Progenitor cell of endocrine pancreas (in vitro differentiated cells): ENCODE results near the gene CHSY3. TPM values are rescaled to one million over a fixed set of nuclear protein-coding genes. Genes with fewer than 3 reads are reported as not detected.

ENCODE experiments used
- DNase-seq: peaks from one replicate; pipeline ENCODE4 v3.0.0; 2021; ENCODE audit warnings: low spot score; ENCODE audit not compliant: unreplicated experiment
- H3K27ac Mint-ChIP-seq: 2 replicates; pipeline ENCODE4 v1.8.0; 2021; ENCODE audit warnings: mild to moderate bottlenecking, moderate library complexity, mixed read lengths
- H3K27me3 Mint-ChIP-seq: 2 replicates; pipeline ENCODE4 v1.8.0; 2021; ENCODE audit warnings: mixed read lengths
- H3K36me3 Mint-ChIP-seq: 2 replicates; pipeline ENCODE4 v1.8.0; 2022; ENCODE audit warnings: mixed read lengths; ENCODE audit not compliant: insufficient read depth
- H3K4me1 Mint-ChIP-seq: 2 replicates; pipeline ENCODE4 v1.8.0; 2021; ENCODE audit warnings: low read depth, mixed read lengths
- H3K4me3 Mint-ChIP-seq: 2 replicates; pipeline ENCODE4 v1.8.0; 2021; ENCODE audit warnings: low read depth, mild to moderate bottlenecking, moderate library complexity, mixed read lengths
- H3K9me3 Mint-ChIP-seq: 2 replicates; pipeline ENCODE4 v1.8.0; 2021; ENCODE audit warnings: low read depth, mixed read lengths
- CTCF ChIP-seq: fragments of 200-600 bp; sonication (generic); IDR thresholded peaks from one replicate; pipeline ENCODE4 v1.5.0; 2021; ENCODE audit warnings: antibody characterized with exemption, mild to moderate bottlenecking; ENCODE audit not compliant: unreplicated experiment
- total RNA-seq: library from RNA; stranded (reverse); gene quantifications from 2 replicates; pipeline ENCODE4 v1.2.1, GENCODE V29; 2021

CHSY3 gene
- total RNA-seq, 1 donor from 2014 or later = 0.84 TPM

- Mint-ChIP-seq H3K9me3 (no peaks in the 10 kb centered on the region), H3K36me3 (no peaks in the 10 kb centered on the region), H3K4me1 (no peaks in the 10 kb centered on the region), H3K27me3 (no peaks in the 10 kb centered on the region), H3K4me3 (no peak overlapping the region), H3K27ac (no peak overlapping the region)
- DNase-seq = no peak
- TF ChIP-seq CTCF = no peak
Observed at GRCh38 chr5:130138406-130139045, 234.3 kb downstream of the CHSY3 start.

GRCh38 chr5:130141659-130142320 lies 237.5 kb downstream of the CHSY3 start:
- no peaks in the 10 kb centered on the region for H3K4me1 Mint-ChIP-seq
- DNase-seq = peak; percentile 11
- no peak overlapping the region for H3K4me3 Mint-ChIP-seq
- TF ChIP-seq CTCF = peak; percentile 57
- no peaks in the 10 kb centered on the region for H3K9me3 Mint-ChIP-seq
- H3K27ac Mint-ChIP-seq = no peak overlapping the region
- H3K27me3 Mint-ChIP-seq = no peaks in the 10 kb centered on the region
- no peaks in the 10 kb centered on the region for H3K36me3 Mint-ChIP-seq

- DNase-seq = no peak
- Mint-ChIP-seq H3K4me1 (no peaks in the 10 kb centered on the region), H3K27ac (no peak overlapping the region), H3K27me3 (no peaks in the 10 kb centered on the region), H3K36me3 (no peaks in the 10 kb centered on the region), H3K4me3 (no peak overlapping the region), H3K9me3 (peaks cover 3% of the 10 kb centered on the region)
- no peak for TF ChIP-seq CTCF
Observed at GRCh38 chr5:130151239-130151638, 247.0 kb downstream of the CHSY3 start.

- H3K4me1 Mint-ChIP-seq = no peaks in the 10 kb centered on the region
- no peaks in the 10 kb centered on the region for H3K36me3 Mint-ChIP-seq
- no peak for TF ChIP-seq CTCF
- H3K9me3 Mint-ChIP-seq = no peaks in the 10 kb centered on the region
- no peak overlapping the region for H3K27ac Mint-ChIP-seq
- DNase-seq = no peak
- no peaks in the 10 kb centered on the region for H3K27me3 Mint-ChIP-seq
- H3K4me3 Mint-ChIP-seq = no peak overlapping the region
Observed at GRCh38 chr5:130155345-130156011, 251.2 kb downstream of the CHSY3 start.

GRCh38 chr5:130158036-130158435 lies 253.8 kb downstream of the CHSY3 start:
- TF ChIP-seq CTCF = no peak
- no peaks in the 10 kb centered on the region for H3K36me3 Mint-ChIP-seq
- DNase-seq = no peak
- no peaks in the 10 kb centered on the region for H3K9me3 Mint-ChIP-seq
- no peak overlapping the region for H3K27ac Mint-ChIP-seq
- H3K27me3 Mint-ChIP-seq = no peaks in the 10 kb centered on the region
- H3K4me3 Mint-ChIP-seq = no peak overlapping the region
- H3K4me1 Mint-ChIP-seq = no peaks in the 10 kb centered on the region
